Bone marrow (tissue), 2 donors: Measurements from ENCODE around the gene CCDC148.
"Not testable (repeated sequence)": the region's sequence is repeated elsewhere in the genome, so short reads cannot be mapped to it uniquely, and the experiment has no call there.

Experiments
- DNase-seq, 2 donors: peaks; one replicate each; lab custom pipeline; 2025; lab: John Stamatoyannopoulos, UW

CCDC148 gene

GRCh38 chr2:158350751-158351465, 105.6 kb downstream of the CCDC148 start:
- not testable (repeated sequence) for DNase-seq

GRCh38 chr2:158346032-158346431, 110.5 kb downstream of the CCDC148 start:
- DNase-seq: no peak

- DNase-seq: no peak
Measured at GRCh38 chr2:158339513-158339912, 117.0 kb downstream of the CCDC148 start.

DNA sequence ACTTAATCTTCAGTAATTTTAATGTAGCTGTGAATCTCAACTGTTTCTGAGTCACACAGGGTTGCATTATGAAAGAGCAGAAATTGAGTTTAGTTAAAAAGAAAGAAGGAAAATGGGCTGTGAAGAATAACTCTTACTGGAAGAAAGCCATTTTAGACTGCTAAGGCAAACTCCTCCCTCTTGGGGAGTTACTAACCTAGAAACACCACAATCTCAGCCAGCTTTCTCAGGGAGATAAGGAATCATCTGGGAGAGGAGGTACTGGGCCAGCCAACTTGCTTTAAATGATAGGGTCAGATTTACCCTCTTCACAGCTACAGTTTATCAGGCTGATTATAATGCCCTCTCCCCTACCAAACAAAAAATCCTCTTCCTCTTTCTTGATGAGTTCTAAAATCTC, 119.5 kb downstream of the CCDC148 start:
- no peak for DNase-seq

GRCh38 chr2:158331799-158332198, 124.8 kb downstream of the CCDC148 start:
- DNase-seq: not testable (repeated sequence)

DNA sequence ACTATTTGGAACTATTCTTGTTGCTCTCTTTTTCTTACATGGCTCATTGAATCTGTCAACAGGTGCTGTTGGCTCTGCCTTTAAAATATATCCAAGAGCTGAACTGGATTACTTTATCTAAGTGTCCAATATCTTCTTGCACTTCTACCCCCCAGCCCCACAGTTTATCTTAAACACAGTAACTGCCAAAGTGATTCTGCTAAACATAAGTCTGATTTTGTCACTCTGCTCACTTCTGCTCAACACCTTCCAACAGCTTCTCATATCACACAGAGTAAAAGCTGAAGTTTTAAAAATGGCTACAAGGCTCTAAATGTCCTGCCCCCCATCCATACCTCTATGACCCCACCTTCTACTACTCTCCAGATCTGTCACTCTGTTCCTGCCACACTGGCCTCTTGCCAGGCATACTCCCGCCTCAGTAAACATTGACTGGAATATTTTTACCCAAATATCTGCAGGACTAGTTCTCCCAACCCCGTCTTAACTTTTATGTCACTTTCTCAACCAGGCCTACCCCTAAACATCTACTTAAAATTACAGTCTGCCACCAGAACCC, 130.7 kb downstream of the CCDC148 start:
- no peak for DNase-seq

DNA sequence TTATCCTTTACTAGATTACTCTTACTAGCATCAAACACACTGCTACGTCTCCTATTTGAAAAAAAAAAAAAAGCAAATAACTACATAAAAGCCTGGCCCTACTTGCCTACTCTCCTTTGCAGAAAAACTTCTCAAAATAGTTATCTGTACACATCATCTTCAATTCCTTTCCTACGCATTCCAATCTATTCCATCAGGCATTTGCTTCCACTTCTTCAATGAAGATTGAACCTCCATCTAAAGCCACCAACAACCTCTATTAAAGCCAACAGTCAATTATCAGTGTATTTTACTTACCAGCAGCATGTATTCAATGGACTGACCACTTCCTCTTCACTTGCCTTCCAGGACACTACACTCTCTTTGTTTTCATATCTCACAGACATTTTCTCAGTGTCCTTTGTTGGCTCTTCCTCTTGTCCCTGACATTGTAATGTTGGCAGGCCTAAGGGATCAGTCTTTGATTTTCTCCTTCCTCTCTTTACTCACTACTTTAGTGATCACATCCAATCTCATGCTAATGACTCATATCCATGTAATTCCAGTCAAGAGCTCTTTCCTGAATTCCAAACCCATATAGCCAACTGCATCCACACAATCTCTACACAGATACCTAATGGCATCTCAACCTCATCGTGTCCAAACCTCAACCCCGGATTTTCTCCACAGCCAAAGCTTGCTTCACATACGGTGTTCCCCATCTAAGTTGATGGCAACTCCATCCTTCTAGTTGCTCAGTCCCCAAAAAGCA, 131.3 kb downstream of the CCDC148 start:
- DNase-seq: no peak

GRCh38 chr2:158323381-158323780, 133.2 kb downstream of the CCDC148 start:
- no peak for DNase-seq

DNA sequence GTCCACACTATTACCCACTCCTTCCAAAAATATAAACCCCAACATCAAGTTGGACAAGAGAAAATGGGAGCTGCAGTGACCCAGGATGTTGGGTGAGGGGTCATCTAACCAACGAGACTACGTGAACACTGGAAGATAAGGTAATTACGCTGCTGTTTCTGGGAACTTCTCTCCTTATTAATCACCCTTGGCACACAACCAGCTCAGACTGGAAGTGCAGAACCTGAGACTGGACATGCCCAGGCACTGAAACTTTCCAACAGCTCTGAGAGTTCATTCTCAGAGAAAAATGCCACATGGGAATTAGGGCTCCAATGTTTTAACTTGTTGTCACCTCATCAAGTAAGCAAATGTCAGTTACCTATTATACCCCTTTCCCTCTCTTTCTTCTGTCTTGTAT, 135.3 kb downstream of the CCDC148 start:
- DNase-seq: no peak

GRCh38 chr2:158319269-158319668, 137.3 kb downstream of the CCDC148 start:
- no peak for DNase-seq

DNA sequence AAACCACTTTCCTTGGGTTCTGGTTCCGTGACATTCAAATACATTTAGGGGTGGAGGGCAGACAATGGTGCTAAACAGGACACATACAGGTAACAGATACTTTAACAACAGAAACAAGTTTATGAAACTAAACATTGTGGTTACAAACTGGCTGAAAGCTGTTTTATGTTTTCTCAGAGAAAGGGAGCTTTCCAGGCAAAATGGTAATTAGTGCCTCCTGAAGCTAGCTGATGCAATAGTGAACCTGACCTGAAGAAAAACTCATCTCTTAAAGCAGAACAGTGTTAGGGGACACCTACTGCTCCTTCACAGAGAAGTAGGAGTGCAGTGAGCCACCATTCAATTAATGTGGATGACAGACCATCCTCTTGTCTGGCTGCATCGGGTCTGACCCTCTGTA, 138.9 kb downstream of the CCDC148 start:
- no peak for DNase-seq

- DNase-seq: peak in 1 of 2 donors; percentile 41
Measured at GRCh38 chr2:158315803-158316414, 140.6 kb downstream of the CCDC148 start.

DNA sequence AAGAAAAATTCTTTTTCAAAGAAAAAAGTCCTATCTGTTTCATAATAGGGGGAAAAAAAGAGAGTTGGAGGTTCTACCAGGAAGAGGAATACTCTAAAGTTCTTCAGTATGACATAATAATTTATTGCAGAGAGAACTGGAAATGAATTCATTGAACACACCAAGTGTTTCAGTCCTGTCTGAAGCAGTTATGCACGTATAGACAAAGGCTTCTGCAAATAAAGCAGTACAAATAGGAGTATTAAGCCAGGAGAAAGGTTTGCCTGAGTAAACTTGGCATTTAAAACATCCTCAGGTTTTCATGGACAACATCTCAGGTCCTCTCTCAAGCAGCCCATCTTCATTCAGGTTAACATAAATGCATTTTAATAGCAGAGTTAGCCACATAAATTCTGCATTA, 141.6 kb downstream of the CCDC148 start:
- DNase-seq: no peak

DNA sequence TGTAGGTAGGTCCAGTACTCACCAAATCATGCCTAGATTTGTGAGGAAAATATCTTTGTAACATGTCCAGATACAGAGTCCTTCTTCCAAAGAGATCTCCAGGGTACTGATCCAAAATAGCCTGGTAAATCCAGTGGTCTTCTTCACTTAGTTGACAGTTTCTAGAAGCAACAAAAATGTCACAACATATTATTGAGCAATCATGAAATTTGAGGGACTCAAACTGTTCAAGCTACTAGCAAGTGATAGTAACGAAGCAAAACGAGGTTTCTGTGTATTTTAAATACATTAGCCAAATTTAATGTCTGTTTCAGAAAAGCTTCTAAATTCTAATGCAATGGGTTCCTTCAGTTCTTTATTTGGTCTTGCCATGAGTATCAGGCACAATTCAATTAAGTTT, 142.8 kb downstream of the CCDC148 start:
- DNase-seq: no peak

- no peak for DNase-seq
Measured at GRCh38 chr2:158312981-158313380, 143.6 kb downstream of the CCDC148 start.

DNA sequence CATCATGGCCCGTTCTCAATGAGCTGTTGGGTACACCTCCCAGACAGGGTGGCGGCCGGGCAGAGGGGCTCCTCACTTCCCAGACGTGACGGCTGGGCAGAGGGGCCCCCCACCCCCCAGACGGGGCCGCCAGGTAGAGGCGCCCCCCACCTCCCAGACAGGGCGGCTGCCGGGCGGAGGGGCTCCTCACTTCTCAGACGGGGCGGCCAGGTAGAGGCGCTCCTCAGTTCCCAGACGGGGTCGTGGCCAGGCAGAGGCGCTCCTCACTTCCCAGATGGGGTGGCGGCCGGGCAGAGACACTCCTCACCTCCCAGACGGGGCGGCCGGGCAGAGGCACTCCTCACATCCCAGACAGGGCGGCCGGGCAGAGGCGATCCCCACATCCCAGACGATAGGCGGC, 146.1 kb downstream of the CCDC148 start:
- DNase-seq: not testable (repeated sequence)

- DNase-seq: no peak
Measured at GRCh38 chr2:158305501-158305900, 151.1 kb downstream of the CCDC148 start.

GRCh38 chr2:158300394-158300793, 156.2 kb downstream of the CCDC148 start:
- DNase-seq: no peak

DNA sequence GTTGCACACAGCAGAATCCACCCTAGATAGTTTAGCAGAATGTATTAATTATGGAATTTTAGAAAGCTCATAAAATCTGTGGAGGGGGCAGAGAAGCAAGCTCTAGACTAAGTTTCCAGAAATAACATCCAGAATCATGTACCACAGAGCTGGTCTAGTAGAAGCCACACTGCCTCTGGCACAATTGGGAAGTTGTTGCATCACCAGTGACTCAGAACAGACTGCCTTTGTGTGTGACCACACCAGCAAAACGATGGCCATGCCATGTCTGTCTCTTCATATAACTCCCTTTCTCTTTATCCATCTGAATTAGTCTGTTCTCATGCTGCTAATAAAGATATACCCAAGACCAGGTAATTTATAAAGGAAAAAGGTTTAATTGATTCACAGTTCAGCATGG, 158.9 kb downstream of the CCDC148 start:
- DNase-seq: no peak

DNA sequence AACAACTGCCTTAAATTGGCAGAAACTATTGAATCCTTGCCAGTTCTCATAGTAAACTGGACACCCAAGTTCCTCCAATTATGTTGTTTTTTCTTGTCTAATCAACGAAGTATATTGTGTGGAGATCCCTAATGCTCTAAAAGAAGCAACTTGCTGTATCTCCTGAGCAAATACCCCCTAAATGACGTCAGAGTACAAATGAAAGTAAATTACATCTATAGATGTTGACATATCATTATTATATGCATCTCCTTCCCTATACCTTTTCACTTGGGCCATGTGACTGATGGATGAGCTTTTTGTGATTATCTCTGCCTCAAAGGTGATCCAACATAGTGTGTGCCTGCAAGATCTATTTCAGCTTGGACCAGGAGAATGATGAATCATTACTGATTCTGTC, 159.4 kb downstream of the CCDC148 start:
- no peak for DNase-seq

DNA sequence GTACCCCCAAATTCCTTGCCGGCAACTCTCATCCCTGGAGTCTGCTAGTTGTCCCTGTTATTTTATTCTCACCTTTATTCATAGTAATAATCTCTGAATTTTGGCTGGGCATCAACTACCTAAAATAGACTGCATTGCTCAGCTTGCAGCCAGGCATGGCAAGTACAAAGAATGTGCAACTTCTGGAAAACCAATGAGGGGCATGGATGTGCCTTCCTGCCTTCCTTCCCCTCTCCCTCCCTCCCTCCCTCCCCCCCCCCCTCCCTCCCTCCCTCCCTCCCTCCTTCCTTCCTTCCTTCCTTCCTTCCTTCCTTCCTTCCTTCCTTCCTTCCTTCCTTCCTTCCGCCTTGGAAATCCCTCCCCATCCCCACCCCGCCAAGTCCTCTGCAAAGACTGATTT, 162.8 kb downstream of the CCDC148 start:
- no peak for DNase-seq

- no peak for DNase-seq
Measured at GRCh38 chr2:158291544-158292180, 164.9 kb downstream of the CCDC148 start.
